GM20000 (cell line): Measurements from ENCODE around the gene FRY.

ENCODE experiments used
- DNase-seq: peaks from one replicate; pipeline ENCODE4 v3.0.0; 2012; ENCODE audit warnings: low spot score
- TF ChIP-seq, protein P1 (sequence below): IDR thresholded peaks from 2 replicates; pipeline ENCODE4 v1.5.1; 2012; ENCODE audit warnings: mild to moderate bottlenecking, control low read depth; ENCODE audit errors: extremely low read depth, missing control alignments

Gene FRY

DNA sequence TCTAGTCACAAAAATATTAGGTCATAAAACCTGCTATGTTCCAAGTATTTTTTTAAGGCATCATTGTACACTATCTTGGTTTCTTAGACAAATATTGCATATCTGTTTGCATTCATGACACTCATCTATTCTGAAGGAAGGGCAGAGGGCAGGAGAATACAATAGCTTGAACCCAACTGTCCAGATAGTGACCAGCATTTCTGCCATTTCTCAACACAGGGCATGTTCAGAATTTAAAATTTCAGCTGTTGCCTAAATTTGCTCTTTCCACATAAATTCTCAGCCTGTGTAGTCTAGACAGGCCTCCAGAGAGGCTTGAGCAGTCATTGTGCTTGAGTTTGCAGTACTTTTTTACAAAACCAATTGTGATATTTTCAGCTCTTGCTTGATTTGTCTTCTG lies 164.1 kb downstream of the FRY start:
- DNase-seq = no peak
- TF ChIP-seq, protein P1, sequence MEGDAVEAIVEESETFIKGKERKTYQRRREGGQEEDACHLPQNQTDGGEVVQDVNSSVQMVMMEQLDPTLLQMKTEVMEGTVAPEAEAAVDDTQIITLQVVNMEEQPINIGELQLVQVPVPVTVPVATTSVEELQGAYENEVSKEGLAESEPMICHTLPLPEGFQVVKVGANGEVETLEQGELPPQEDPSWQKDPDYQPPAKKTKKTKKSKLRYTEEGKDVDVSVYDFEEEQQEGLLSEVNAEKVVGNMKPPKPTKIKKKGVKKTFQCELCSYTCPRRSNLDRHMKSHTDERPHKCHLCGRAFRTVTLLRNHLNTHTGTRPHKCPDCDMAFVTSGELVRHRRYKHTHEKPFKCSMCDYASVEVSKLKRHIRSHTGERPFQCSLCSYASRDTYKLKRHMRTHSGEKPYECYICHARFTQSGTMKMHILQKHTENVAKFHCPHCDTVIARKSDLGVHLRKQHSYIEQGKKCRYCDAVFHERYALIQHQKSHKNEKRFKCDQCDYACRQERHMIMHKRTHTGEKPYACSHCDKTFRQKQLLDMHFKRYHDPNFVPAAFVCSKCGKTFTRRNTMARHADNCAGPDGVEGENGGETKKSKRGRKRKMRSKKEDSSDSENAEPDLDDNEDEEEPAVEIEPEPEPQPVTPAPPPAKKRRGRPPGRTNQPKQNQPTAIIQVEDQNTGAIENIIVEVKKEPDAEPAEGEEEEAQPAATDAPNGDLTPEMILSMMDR = no peak

- TF ChIP-seq, protein P1 = no peak
These were observed 167.6 kb downstream of the FRY start for GRCh38 chr13:32199168-32199567.

DNA sequence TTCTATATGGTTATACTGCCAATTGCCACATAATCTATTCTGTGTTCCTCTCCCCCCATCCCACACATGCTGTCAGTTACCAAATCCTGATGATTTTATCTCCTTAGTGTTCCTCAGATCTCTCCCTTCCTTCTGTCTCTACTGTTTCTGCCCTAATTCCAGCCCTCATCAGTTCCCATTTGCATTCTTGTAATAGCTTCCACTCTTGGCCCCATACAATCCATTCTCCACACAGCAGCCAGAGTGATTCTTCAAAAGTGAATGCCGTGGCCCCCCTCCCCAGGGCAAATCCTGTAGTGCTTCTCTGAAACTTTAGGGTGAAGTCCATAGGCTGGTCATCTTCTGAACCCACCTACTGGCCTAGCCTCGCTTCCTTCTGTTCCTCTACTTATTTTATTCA lies 169.2 kb downstream of the FRY start:
- no peak for DNase-seq
- TF ChIP-seq, protein P1 = peak; percentile 5

More at GRCh38 chr13:32199168-32199567, 167.6 kb downstream of the FRY start:
- DNase-seq = no peak

DNA sequence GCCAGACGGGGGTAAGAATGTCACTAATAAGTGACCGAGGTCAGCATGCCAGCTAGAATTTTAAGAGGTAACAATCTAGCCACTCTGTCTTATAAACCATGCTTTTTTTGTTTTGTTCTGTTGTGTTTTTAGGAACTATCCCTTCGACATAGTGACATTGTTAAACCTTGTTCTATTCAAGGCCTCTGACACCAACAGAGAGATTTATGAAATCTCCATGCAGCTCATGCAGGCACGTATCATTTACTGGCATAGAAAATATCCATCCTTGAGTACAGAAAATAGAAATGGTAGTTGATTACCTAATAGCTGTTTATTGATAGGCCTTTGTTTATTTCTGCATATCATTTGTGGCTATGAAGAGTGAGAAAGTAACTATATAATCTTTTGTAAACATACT lies 170.2 kb downstream of the FRY start:
- TF ChIP-seq, protein P1 = no peak
- no peak for DNase-seq

GRCh38 chr13:32202268-32202667 lies 170.7 kb downstream of the FRY start:
- DNase-seq = no peak
- TF ChIP-seq, protein P1 = no peak

- TF ChIP-seq, protein P1 = no peak
- DNase-seq = no peak
These were observed 171.6 kb downstream of the FRY start for GRCh38 chr13:32203221-32203620.

DNA sequence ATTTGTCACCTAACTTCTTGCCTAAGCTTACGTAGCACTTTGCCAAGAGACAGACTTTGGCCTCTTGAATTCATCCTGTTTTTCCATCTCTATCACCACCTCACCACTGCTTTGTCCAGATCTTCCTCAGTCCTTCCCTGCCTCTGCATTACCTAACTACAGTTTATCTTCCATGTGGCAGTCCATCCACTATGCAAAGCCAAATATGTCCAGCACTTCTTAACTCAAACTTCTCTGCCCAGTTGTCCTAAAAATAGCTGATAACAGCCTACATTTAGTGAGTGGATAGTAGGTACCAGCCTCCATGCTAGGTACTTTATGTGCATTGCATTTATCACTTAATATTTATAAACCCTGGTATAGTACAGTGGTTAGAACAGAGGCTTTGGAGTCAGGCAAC lies 172.2 kb downstream of the FRY start:
- DNase-seq = no peak
- TF ChIP-seq, protein P1 = no peak
